HG03378 (cell line): ENCODE measurements around the gene CA5A.
A peak's percentile ranks its signal among the peaks of the same experiment; 100 is the strongest.

Source experiments
- ATAC-seq: cut with Tn5 transposase; IDR thresholded peaks from one replicate; pipeline ENCODE4 v1.9.1; 2021; ENCODE audit warnings: mild to moderate bottlenecking, moderate library complexity; ENCODE audit not compliant: unreplicated experiment

CA5A gene

DNA sequence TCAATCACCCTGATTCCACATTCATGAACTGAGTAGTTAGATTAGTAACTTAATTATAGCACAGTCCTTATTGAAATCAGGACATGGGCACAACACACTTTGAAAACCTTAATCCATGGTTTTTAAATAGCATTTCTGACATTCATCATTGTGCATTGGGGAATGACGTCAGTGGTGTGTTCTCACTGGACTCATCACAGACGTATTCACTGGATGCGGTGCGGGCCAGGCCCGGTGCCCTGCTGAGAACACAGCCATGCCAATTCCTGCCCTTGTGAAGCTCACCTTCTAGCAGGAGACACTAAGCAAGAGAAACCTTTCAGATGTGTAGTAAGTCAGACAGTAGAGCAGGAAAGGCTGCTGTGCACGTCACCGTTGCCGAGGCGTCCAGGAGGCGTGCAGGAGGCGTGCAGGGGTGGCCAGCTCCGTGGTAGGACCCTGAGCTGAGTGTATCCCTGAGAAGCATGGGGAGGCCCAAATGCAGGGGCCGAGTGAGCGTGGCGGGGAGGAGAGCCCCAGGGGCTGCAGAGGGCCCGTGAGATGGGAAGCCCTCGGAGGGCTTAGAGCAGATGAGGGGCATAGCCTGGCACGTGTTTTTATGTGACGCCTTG is 27.8 kb upstream of the CA5A start:
- no peak for ATAC-seq

DNA sequence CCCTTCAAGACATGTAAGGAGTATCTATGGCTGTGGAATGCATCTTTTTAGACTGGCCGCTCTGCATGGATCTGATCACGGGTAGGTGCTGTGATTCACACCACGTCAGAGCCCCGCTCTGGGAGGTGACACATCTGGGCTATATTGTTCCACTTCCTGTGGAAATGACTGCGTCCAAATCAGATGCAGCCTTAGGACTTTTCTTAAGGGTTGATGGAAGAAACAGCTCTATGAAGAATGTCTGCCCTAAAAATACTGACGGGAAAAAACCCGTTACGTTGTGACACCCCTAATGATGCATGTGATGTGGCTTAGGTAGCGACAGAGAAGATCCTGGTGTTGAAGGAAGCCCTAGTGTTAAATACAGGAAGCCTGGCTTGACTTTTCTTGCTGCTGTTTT is 27.1 kb upstream of the CA5A start:
- ATAC-seq = no peak

DNA sequence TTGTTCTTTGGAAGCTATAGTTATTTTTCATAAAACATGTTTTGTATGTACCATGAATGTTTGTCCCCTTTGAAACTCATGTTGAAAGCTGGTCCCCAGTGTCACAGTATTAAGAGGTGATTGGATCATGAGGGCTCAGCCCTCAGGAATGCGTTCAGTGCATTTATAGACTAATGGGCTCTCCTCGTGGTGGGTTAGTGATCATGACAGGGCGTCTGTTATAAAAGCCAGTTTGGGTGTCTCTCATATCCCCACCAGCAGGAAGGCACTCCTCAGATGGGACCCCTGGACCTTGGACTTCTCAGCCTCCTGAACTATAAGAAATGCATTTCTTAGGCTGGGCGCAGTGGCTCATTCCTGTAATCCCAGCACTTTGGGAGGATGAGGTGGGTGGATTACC is 25.3 kb upstream of the CA5A start:
- no peak for ATAC-seq

DNA sequence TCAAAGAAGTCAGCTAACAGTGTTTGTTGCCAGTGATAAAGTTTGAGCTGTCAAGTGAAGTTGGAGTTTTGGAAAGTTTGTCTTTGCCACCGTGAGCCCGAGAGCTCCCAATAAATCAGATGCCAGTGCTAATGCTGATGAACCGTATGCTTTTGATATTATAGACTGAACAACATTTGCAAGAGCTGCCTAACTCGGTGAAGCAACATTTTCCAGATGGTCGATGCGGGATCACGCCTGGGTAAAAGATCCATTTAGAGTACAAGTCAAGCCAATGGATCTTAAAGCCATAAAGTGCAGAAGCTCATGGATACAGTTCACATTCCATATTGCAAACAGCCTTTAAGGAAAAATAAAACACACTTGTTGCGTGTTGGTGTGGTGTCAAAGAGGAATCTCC is 24.5 kb upstream of the CA5A start:
- no peak for ATAC-seq

DNA sequence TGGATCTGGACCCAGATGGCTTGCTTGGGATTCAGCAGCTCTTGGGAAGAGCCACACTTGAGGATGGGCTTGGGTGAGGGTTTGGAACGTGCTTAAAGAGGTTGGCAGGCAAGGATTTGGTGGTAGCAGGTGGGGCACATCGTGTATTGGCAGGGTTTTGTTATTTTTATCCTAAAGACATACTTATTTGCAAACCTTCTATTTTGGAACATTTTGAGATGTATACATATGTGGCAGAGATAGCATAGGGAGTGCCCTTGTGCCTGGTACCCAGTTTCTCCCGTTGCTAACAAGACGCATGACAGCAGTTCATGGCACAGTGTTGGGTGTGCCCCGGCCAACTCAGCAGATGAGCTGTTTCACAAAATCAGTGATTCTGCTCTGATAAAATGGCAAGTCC is 24.0 kb upstream of the CA5A start:
- ATAC-seq = no peak

DNA sequence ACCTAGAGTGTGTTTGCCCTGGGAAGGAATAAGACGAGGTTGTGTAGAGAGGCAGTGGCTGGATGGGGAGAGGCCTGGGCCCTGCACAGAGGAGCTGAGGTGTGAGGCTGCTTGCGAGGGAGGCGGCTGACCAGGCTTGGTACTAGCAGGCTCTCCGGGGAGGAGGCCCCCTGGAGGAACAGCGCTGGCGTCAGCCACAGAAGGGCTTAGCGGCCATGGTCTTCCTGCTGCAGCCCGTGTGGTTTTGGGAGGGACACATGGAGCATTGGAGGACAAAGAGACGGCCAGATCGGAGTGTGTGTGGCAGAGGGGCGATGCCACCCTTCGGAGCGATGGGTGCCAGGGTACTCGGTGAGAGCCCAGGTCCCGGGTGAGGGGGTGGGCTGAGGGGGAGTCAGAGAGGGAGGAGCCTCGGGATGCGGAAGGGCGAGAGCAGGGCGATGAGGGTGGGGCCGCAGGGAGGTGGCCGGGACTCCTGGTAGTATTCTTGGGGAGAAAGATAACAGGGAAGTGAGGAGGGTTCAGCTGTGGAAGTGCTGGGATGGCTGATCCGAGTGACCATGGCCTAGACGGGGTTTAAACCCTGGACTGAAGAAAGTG is 23.2 kb upstream of the CA5A start:
- ATAC-seq = no peak

DNA sequence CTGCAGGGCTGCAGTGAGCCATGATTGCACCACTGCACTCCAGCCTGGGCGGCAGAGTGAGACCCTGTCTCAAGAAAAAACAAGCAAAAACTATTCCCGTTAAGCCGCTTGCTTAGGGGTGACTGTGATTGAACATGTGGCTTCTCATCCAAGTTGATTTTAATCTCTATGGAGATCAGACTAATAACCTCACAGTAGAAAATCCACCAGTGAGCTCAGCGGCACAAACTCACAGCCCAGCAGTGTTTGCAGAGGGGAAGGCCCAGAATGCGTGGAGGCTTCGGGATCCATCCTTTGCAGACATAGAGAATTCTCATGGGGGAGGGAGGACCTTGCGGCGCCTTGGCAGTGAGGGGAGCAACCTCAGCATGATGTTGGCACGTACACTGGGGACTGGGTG is 22.3 kb upstream of the CA5A start:
- no peak for ATAC-seq

DNA sequence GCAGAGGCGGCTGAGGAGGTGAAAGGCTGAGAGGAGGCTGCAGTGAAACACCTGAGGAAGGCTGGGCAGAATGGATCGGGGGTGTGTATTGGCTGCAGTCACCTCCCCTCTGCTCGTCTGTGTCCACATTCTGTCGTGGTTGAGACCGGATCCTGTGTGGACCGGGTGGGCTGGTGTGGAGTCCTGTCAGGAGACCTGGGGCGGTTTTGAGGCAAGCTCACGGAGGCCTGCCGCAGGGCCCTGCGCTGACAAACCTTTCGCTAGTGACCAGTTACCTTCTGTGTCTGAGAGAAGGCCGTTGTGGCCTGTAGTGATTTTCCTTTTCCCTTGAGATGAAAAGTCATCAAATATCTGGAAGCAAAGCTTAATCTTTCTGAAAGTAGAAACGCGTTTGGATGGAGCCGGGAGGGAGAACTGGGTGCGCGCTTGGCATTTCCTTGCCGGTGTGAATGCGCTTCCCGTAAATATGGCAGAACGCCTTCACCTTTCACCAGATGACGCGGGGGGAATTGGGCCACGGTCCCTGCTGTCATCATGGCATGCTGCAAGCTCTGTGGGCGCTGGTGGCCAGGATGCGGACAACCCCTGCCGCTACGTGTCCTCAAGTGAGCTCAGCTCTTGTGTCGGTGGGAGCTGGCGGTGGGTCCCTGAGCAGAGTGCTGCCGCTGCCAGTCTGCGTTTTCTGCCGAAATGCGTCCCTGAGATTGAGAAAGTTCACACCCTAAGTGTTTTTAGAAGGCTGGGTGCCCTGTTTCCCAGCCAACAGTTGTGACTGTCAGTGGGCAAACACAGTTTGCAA is 21.2 kb upstream of the CA5A start:
- ATAC-seq = no peak

DNA sequence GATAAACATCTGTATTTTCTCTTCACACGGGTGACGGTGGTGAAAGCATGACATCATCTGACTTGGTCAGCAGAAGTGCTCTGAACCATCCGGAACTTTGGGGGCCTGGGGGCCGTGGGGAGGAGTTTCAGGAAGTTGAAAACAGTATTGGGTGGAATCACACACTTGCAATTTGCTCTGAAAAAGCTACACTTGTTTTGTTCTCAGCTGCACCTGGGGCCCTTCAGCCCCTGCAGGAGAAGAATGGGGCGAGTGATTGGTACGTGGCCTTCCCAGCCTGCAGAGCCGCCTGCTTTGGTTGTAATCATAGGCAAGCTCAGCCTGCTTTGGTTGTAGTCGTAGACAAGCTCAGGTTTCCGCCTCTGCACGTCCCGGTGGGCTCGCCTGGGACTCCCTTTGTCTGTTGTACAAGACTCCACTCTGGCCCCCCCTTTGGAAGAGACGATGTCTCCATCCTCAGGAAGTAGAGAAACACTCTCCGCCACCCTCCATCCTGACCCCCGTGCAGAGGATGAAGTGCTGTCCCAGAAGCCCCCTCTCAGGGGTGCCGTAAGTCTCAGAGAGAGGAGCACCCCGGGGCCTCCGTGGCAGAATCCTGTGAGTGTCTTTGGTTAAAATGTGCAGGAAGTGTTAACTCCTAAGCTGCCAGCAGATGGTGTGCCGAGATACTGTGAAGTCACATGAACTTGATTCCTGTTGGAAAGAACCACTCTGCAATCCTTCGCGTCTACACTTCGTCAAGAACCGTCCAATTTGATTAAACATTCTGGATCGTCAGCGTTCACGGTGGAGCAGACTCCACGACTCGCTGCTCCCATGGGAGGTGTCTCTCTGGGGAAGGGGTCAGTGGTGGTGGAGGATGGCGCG is 20.3 kb upstream of the CA5A start:
- no peak for ATAC-seq

DNA sequence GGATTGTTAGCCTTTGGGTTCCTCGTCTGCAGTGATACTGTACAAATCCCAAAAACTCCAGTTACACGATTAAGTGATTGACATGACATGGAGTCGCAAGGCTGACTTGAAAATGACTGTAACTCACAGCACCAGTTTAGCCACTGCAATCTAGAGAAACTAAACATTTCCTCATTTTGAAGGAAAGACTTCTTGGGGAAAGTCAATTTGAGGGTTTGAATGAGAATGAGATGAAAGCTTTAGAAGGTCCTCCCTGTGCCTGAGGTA is 19.7 kb upstream of the CA5A start:
- no peak for ATAC-seq

DNA sequence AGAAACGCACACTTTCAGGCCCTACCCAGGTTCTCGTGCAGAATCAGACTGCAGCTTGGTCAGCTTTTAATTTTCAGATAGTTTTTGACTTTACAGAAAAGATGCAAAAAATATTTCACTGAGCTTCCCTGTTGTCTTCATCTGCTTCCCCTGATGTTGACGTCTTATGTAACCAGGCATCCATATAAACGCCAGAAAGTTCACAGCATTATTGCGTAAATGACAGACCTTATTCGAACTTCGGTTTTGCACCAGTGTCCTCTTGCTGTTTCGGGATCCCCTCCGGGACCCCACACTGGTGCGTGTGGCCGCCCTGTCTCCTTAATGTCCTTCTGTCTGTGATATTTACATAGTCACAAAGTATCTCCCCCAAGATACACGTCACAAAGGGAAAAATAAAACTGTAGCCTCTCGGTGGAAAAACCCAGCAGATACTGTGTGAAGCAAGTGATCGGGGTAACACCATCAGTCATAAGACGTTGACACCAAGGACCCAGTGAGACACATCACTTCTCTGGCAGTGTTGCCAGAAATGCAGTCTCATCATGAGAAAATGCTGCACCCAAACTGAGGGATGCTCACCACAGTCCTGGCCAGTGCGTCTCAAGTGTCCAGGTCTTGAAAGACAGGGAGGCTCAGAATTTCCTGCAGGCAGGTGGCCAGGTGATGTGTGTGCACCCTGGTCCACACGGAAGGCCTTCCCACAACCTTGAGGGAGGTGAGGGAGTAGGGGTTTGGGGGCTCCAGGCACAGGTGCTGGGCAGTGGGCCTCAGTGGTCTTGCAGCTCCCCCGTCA is 19.2 kb upstream of the CA5A start:
- ATAC-seq = no peak

DNA sequence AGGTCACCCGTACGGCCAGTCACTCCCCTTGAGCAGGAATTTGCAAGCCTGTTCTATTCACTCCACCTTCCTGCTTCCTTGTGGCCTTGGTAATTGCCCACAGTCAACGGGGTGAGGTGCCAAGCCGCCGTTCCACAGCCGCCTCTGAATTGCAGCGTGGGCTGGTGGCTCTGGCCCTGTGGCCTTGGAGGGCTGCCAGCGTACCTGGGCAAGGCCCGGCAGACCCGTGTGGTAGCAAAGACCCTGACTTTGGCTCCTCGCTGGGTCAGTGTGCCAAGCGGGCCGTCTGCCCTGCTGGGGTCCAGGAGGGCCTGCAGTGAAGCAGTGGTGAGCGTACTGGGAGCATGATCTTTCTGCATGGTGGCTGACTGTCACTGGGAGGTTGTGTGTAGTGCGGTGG is 18.5 kb upstream of the CA5A start:
- no peak for ATAC-seq

DNA sequence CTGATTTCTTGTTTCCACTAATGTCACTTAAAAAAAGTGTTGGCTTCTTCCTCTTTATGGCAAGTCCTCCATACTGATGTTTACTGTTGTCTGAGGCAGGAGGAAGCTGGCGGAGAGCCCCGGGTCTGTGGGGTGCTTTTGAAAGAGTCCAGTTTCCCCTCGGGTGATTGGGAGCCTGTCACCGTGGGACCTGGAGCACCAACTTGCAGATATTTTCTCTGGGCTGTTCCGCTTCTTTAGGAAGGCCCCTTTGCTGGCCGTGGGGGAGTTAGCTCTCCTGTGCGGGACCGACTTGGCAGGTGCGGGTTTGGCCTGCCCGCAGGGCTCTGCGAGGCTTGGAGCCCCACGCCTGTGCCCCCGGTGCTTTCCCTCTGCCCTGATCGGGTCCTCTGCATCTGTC is 18.0 kb upstream of the CA5A start:
- no peak for ATAC-seq

DNA sequence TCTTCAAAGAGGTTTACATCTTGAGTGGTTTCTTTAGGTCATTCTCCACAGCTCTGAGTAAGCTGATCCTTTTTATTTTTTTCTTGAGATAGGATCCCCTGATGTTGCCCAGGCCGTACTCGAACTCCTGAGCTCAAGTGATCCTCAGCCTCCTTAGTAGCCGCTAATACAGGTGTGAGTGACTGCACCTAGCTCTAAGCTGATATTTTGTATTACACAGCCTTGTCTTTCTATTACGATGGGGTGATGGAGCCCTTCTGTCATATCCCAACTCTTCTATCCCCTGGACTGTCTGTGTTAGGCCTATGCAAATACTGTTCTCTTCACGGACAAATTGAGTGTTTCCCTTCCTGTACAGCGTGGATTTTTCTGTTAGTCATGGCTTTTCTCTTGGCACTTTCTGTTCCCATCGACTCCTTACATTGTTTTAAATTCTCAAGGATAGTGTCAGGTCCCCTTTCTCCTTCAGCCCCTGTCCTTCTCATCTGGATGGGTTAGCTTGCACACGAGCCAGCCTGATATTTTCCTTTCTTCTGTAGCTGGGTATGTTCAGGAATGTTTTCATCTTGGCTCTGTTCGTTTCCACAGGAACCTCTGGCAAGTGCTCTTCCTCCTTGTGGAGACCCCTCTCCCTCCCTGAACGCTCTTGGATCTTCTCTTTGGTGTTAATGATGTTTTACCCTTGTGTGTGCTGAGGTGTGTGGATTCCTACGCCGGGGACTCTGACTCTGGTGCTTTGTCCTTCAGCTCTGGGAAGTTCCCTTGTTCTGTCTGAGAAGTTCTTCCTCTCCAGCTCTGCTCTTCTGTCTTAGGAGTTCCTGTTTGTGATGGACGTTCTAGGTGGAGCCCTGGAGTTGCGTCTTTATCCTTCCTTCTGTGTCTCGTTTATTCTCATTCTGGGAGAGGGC is 17.2 kb upstream of the CA5A start:
- no peak for ATAC-seq

DNA sequence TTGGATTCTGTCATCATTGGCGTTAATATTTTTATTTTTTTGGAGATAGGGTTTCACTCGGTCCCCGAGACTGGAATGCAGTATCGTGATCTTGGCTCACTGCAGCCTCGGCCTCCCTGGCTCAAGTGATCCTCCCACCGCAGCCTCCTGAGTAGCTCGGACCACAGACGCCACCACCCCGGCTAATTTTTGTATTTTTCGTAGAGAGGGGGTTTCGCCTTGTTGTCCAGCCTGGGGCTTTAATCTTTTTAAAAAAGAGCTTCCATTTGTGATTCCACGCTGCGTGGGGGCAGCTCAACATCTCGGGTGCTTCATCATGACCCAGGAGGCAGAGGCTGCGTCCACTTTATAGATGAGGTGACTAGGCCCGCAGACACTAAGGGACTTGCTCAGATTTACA is 16.4 kb upstream of the CA5A start:
- no peak for ATAC-seq

DNA sequence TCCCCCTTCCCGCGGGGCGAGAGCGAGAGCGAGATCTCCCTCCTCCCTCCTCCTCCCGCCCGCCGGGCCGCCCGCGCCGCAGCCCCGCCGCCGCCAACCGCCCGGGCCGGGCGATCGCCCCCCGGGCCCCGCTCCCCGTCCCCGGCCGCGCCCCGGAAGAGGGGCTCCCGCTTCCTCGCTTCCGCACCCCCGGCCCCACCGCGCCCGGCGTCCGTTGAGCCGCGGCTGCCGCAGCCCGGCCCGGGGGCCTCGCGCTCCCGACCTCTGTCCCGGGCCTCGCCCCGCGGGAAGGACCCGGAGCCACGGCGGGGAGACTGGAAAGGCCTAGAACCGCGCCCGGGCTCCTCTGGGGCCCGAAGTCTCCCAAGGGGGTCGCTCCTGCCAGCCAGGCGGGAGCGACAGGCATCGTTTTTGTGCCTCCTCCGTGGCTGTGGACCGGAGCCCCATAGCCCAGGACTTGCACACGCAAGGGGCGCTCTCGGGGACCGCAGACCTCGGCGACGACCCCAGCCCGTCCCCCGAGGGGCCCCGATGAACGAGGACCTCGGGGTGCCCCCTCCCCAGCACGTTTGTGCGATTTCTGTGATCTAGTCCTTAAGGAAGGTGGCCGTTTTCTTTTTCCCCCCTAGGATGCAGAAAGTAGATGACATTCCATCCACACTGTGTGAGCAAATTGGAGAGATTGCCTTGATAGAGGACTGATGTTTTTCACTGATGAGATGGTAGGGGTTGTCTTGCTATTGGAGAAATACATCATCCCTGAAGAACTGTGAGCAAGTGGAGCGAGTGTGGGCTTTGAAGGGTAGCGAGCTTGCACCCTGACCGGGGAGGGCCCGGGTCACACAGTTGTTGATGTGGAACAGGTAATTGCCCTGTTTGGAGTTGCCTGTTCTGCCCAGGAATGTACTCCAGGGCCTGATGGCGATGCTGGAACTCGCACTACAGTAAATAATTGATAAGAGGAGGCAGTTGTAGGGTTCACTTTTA is 15.5 kb upstream of the CA5A start:
- peak; percentile 3 for ATAC-seq

DNA sequence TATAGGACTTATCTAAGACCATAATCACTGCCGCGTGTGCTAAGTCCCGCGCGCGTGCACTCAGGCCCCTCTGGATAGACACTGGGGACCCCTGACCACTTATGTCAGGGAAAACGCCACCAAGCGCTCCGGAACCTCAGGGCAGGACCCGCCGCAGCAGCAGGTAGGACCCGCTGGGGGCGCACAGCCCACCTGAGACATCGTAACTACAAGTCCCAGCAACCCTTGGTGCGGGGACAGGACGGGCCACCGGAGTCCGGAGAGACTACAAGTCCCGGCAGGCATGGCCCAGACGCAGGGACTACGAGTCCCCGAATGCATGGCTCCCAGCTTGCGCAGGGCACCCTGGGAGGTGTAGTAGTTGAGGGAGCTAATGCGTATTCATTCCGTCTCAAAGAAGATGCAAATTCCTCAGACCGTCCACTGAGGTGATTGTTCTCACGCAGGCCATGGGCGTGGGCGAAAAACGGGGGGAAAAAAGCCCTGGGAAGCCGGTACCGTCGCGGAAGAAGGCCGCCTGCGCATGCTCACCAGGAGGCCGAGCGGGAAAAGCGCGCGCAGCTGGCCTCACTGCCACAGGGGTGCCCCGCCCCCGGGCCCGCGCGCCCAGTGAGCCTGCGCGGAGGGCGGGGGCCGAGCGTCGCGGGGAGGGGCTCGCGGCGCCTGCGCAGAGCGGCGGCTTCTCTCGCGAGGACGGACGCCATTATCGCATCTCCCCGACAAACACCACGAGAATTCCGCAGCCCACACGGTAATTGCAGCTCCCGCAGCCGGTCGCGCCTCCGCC is 14.6 kb upstream of the CA5A start, which contains the start of gene BANP:
Gene BANP, plus strand, starts transcription at position 670 of the 787 bp plus-strand sequence. CDS start 23,682 bp downstream, outside the sequence.
- peak; percentile 89 for ATAC-seq
